ENCODE data around the gene LAMP2.

DNA sequence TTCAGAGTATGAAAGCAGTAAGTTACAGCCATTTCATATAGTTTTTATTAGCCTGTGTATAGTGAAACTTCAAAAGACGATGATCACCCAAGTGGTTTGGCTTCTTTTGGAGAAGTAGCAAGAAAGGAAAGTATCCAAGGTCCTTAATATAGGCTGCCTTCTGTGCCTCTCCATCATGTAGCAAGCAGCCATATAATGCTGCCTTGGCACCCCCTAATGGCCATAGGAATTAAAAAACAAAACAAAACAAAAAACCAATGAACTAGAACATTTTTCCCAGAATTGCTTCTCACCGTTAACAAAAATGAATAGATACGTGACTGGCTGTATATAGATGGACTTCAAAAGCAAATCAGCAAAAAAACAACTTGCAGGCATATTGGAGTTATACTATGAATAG is 18.9 kb downstream of the LAMP2 start:
- TF ChIP-seq NFIC (IDR thresholded peaks at IDR 0.05) = no peak
- no peak for TF ChIP-seq MTA3 (IDR thresholded peaks at IDR 0.05; ENCODE audit: borderline replicate concordance)
- no peak for TF ChIP-seq TAF15 (IDR thresholded peaks at IDR 0.05; ENCODE audit: low read depth, low read length)
- TF ChIP-seq EZH2 (IDR thresholded peaks at IDR 0.05; ENCODE audit: borderline replicate concordance, low read depth, low read length) = no peak
- no peak for TF ChIP-seq SMARCB1 (IDR thresholded peaks at IDR 0.05; ENCODE audit: insufficient read length, low read depth)
- TF ChIP-seq, protein P1, sequence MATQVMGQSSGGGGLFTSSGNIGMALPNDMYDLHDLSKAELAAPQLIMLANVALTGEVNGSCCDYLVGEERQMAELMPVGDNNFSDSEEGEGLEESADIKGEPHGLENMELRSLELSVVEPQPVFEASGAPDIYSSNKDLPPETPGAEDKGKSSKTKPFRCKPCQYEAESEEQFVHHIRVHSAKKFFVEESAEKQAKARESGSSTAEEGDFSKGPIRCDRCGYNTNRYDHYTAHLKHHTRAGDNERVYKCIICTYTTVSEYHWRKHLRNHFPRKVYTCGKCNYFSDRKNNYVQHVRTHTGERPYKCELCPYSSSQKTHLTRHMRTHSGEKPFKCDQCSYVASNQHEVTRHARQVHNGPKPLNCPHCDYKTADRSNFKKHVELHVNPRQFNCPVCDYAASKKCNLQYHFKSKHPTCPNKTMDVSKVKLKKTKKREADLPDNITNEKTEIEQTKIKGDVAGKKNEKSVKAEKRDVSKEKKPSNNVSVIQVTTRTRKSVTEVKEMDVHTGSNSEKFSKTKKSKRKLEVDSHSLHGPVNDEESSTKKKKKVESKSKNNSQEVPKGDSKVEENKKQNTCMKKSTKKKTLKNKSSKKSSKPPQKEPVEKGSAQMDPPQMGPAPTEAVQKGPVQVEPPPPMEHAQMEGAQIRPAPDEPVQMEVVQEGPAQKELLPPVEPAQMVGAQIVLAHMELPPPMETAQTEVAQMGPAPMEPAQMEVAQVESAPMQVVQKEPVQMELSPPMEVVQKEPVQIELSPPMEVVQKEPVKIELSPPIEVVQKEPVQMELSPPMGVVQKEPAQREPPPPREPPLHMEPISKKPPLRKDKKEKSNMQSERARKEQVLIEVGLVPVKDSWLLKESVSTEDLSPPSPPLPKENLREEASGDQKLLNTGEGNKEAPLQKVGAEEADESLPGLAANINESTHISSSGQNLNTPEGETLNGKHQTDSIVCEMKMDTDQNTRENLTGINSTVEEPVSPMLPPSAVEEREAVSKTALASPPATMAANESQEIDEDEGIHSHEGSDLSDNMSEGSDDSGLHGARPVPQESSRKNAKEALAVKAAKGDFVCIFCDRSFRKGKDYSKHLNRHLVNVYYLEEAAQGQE (IDR thresholded peaks at IDR 0.05; ENCODE audit: borderline replicate concordance) = no peak; the same call in 1 of the 2 replicates
- TF ChIP-seq, protein P1 (CRISPR knock-in tag; IDR thresholded peaks at IDR 0.05; ENCODE audit: low read depth) = no peak
- no peak for TF ChIP-seq SP2 (IDR thresholded peaks at IDR 0.05; ENCODE audit: extremely low read depth, low read depth, low read length, poor library complexity, severe bottlenecking)
- TF ChIP-seq NFRKB (IDR thresholded peaks at IDR 0.05; ENCODE audit: low read depth) = no peak
- TF ChIP-seq, protein P2, sequence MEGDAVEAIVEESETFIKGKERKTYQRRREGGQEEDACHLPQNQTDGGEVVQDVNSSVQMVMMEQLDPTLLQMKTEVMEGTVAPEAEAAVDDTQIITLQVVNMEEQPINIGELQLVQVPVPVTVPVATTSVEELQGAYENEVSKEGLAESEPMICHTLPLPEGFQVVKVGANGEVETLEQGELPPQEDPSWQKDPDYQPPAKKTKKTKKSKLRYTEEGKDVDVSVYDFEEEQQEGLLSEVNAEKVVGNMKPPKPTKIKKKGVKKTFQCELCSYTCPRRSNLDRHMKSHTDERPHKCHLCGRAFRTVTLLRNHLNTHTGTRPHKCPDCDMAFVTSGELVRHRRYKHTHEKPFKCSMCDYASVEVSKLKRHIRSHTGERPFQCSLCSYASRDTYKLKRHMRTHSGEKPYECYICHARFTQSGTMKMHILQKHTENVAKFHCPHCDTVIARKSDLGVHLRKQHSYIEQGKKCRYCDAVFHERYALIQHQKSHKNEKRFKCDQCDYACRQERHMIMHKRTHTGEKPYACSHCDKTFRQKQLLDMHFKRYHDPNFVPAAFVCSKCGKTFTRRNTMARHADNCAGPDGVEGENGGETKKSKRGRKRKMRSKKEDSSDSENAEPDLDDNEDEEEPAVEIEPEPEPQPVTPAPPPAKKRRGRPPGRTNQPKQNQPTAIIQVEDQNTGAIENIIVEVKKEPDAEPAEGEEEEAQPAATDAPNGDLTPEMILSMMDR (IDR thresholded peaks at IDR 0.05 in 2 of 3, conservative IDR thresholded peaks at IDR 0.05 in 1 of 3; ENCODE audit: insufficient read depth in 2 of 3, low read depth in 1 of 3, low read length in 3 of 3) = peak; percentile 15 to 47 (median 40); a peak in 4 of 6 replicates
- TF ChIP-seq, protein P3, sequence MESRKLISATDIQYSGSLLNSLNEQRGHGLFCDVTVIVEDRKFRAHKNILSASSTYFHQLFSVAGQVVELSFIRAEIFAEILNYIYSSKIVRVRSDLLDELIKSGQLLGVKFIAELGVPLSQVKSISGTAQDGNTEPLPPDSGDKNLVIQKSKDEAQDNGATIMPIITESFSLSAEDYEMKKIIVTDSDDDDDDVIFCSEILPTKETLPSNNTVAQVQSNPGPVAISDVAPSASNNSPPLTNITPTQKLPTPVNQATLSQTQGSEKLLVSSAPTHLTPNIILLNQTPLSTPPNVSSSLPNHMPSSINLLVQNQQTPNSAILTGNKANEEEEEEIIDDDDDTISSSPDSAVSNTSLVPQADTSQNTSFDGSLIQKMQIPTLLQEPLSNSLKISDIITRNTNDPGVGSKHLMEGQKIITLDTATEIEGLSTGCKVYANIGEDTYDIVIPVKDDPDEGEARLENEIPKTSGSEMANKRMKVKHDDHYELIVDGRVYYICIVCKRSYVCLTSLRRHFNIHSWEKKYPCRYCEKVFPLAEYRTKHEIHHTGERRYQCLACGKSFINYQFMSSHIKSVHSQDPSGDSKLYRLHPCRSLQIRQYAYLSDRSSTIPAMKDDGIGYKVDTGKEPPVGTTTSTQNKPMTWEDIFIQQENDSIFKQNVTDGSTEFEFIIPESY (CRISPR knock-in tag; IDR thresholded peaks at IDR 0.05) = no peak
- TF ChIP-seq POLR2AphosphoS2 (IDR thresholded peaks at IDR 0.05; ENCODE audit: low read length) = no peak
- TF ChIP-seq KDM2B (CRISPR knock-in tag; IDR thresholded peaks at IDR 0.05) = no peak
- no peak for TF ChIP-seq RCOR1 (IDR thresholded peaks at IDR 0.05; ENCODE audit: borderline replicate concordance in 1 of 2, low read depth in 2 of 2, low read length in 2 of 2)

Measured in K562 (cell line).